Neuronal stem cell (in vitro differentiated cells): Measurements from ENCODE around the gene UPP1.

Experiments used
- DNase-seq: peaks from one replicate; pipeline ENCODE4 v3.0.0-alpha.2; 2013; ENCODE audit warnings: low spot score
- H2AFZ ChIP-seq: one replicate; pipeline ENCODE4 v1.6.1; 2013; ENCODE audit warnings: mild to moderate bottlenecking, low read length, inconsistent platforms
- H2AK5ac ChIP-seq: 2 replicates; pipeline ENCODE4 v1.6.1; 2013; ENCODE audit warnings: low read depth, mild to moderate bottlenecking, inconsistent platforms, low read length, moderate library complexity, mixed read lengths
- H2BK120ac ChIP-seq: 2 replicates; pipeline ENCODE4 v1.6.1; 2013; ENCODE audit warnings: low read depth, mild to moderate bottlenecking, inconsistent platforms, low read length, moderate library complexity, mixed read lengths
- H2BK12ac ChIP-seq: one replicate; pipeline ENCODE4 v1.6.1; 2013; ENCODE audit warnings: low read length, inconsistent platforms
- H2BK15ac ChIP-seq: 2 replicates; pipeline ENCODE4 v1.6.1; 2013; ENCODE audit warnings: mild to moderate bottlenecking, low read length, inconsistent platforms, mixed read lengths
- H2BK5ac ChIP-seq: one replicate; pipeline ENCODE4 v1.6.1; 2013; ENCODE audit warnings: inconsistent platforms, mild to moderate bottlenecking, low read length, moderate library complexity
- H3K14ac ChIP-seq: one replicate; pipeline ENCODE4 v1.6.1; 2013; ENCODE audit warnings: low read length, inconsistent platforms
- H3K18ac ChIP-seq: 2 replicates; pipeline ENCODE4 v1.6.1; 2013; ENCODE audit warnings: low read length, inconsistent platforms
- H3K23ac ChIP-seq: 2 replicates; pipeline ENCODE4 v1.6.1; 2013; ENCODE audit warnings: low read depth, mild to moderate bottlenecking, mixed read lengths, low read length, inconsistent platforms; ENCODE audit not compliant: poor library complexity
- H3K27ac ChIP-seq: replicated peaks from 3 replicates; pipeline ENCODE4 v1.5.1; 2013; ENCODE audit warnings: low read length, inconsistent platforms
- H3K27me3 ChIP-seq, 3 experiments: 2 replicates each; pipeline ENCODE4 v1.6.1; 2013; ENCODE audit warnings: low read length in 3 of 3, mild to moderate bottlenecking in 2 of 3, inconsistent platforms in 1 of 3, low read depth in 1 of 3, mixed read lengths in 1 of 3, moderate library complexity in 1 of 3; ENCODE audit not compliant: control insufficient read depth in 3 of 3, insufficient read depth in 3 of 3
- H3K36me3 ChIP-seq, 2 donors: replicated peaks in 1 of 2; 2 replicates each; pipeline ENCODE4 v1.6.1; 2013; ENCODE audit warnings: low read length in 2 of 2; ENCODE audit not compliant: control insufficient read depth in 2 of 2, insufficient read depth in 2 of 2
- H3K4ac ChIP-seq: 2 replicates; pipeline ENCODE4 v1.6.1; 2013; ENCODE audit warnings: inconsistent platforms, mild to moderate bottlenecking, low read length, moderate library complexity
- H3K4me1 ChIP-seq, 2 donors: 1 replicate in 1 of 2; 2 replicates in 1 of 2; pipeline ENCODE4 v1.6.1; 2013; ENCODE audit warnings: low read length in 2 of 2, low read depth in 1 of 2; ENCODE audit not compliant: control insufficient read depth in 2 of 2, insufficient read depth in 1 of 2
- H3K4me2 ChIP-seq: one replicate; pipeline ENCODE4 v1.6.1; 2013; ENCODE audit warnings: mild to moderate bottlenecking, low read length, inconsistent platforms; ENCODE audit not compliant: insufficient read depth, poor library complexity, severe bottlenecking
- H3K4me3 ChIP-seq, 2 donors: 2 replicates each; pipeline ENCODE4 v1.5.1; 2013; ENCODE audit warnings: low read length in 2 of 2, mild to moderate bottlenecking in 2 of 2, inconsistent platforms in 1 of 2, moderate library complexity in 1 of 2
- H3K79me1 ChIP-seq: one replicate; pipeline ENCODE4 v1.6.1; 2013; ENCODE audit warnings: low read depth, mild to moderate bottlenecking, inconsistent platforms, low read length, moderate library complexity
- H3K9ac ChIP-seq: one replicate; pipeline ENCODE4 v1.6.1; 2013; ENCODE audit warnings: mild to moderate bottlenecking, low read depth, low read length, inconsistent platforms; ENCODE audit not compliant: poor library complexity
- H3K9me3 ChIP-seq, 2 donors: replicated peaks in 1 of 2; 2 replicates each; pipeline versions ENCODE3 to v1.6.1; 2013; ENCODE audit warnings: low read length in 2 of 2, mild to moderate bottlenecking in 2 of 2, inconsistent platforms in 1 of 2, low read depth in 1 of 2, mixed read lengths in 1 of 2, moderate library complexity in 1 of 2; ENCODE audit not compliant: control insufficient read depth in 2 of 2, insufficient read depth in 1 of 2
- H4K8ac ChIP-seq: one replicate; pipeline ENCODE4 v1.6.1; 2013; ENCODE audit warnings: low read depth, mild to moderate bottlenecking, inconsistent platforms, low read length, moderate library complexity
- H4K91ac ChIP-seq: one replicate; pipeline ENCODE4 v1.6.1; 2013; ENCODE audit warnings: low read length, low read depth, mild to moderate bottlenecking, inconsistent platforms; ENCODE audit not compliant: poor library complexity
- WGBS, 2 donors: extraction: QIAGEN DNeasy Blood & Tissue Kit; methylation state at CpG; one replicate each; pipeline ENCODE4 v1.1.7; 2013; ENCODE audit warnings: missing lambda C conversion rate in 2 of 2, mixed read lengths in 1 of 2; ENCODE audit not compliant: insufficient read length in 2 of 2, insufficient replicate concordance in 1 of 2; ENCODE audit errors: extremely low coverage in 2 of 2; 5-methylcytosine and 5-hydroxymethylcytosine counted together

UPP1 gene

DNA sequence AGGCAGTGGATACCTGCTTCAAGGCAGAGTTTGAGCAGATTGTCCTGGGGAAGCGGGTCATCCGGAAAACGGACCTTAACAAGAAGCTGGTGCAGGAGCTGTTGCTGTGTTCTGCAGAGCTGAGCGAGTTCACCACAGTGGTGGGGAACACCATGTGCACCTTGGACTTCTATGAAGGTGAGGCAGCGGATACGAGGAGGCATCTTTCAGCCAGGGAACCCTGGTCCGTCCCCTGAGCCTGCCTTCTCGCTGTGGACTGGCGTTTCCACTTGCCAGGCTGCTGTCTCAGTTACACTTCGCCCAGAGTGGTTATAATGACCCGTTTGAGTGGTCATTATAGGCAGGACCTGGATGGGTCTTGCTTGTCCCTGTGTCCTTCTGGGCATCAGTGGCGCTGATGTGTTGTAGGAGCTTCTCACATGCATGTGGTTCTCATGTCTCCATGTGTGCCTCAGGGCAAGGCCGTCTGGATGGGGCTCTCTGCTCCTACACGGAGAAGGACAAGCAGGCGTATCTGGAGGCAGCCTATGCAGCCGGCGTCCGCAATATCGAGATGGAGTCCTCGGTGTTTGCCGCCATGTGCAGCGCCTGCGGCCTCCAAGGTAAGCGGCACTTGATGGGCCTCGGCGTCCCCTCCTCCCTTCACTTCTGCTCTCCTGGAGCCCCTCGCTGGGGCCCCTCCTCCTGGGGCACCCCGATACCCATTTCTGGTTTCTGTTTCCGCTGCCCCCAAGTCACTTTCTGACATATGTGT, 18.0 kb downstream of the UPP1 start:
- no peak for DNase-seq
- Histone ChIP-seq H4K91ac (no peak overlapping the region), H2BK120ac (no peak overlapping the region), H4K8ac (no peak overlapping the region), H3K9me3 (no peaks in the 10 kb centered on the region), H2BK5ac (no peak overlapping the region), H2AK5ac (no peak overlapping the region), H3K4me1 (no peaks in the 10 kb centered on the region), H3K27me3 (no peaks in the 10 kb centered on the region), H3K27ac (no peak overlapping the region), H3K4me3 (no peak overlapping the region), H2AFZ (no peak overlapping the region), H2BK15ac (no peak overlapping the region), H3K36me3 (peaks cover 32 to 67% of the 10 kb centered on the region in 2 donors), H2BK12ac (no peak overlapping the region), H3K18ac (no peak overlapping the region), H3K23ac (no peak overlapping the region), H3K4ac (no peak overlapping the region), H3K79me1 (no peaks in the 10 kb centered on the region), H3K9ac (no peak overlapping the region), H3K4me2 (no peak overlapping the region), H3K14ac (no peak overlapping the region)
- WGBS, 2 donors: no CpG with 5 or more reads among the region's 29 CpGs

DNA sequence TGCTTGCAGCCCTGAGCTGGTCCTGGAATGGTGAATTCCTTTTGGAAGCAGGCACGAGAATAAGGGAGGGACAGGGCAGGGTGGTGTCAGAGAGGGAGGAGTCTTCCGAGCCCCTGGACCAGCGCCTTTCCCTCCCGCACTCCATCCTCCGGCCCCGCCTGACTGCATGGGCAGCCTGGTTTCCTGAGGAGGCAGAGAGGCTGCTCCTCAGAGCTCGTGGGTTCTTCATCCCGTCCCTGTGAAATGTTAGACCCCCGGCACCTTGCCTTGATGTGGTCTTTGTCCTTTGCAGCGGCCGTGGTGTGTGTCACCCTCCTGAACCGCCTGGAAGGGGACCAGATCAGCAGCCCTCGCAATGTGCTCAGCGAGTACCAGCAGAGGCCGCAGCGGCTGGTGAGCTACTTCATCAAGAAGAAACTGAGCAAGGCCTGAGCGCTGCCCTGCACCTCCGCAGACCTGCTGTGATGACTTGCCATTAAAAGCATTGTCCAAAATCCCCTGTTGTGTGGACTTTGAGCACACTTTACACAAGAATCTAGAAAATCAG, 18.9 kb downstream of the UPP1 start:
- no peak overlapping the region for H2BK15ac ChIP-seq
- H3K27me3 ChIP-seq: no peaks in the 10 kb centered on the region
- H3K23ac ChIP-seq: peak overlapping the region; percentile 29
- no peak overlapping the region for H3K4ac ChIP-seq
- H2AK5ac ChIP-seq: no peak overlapping the region
- H3K79me1 ChIP-seq: no peaks in the 10 kb centered on the region
- peaks cover 23 to 58% of the 10 kb centered on the region in 2 donors for H3K36me3 ChIP-seq
- H3K9ac ChIP-seq: no peak overlapping the region
- no peak overlapping the region for H3K4me2 ChIP-seq
- no CpG with 5 or more reads among the region's 18 CpGs for WGBS, 2 donors
- H3K4me3 ChIP-seq: no peak overlapping the region
- no peak overlapping the region for H3K14ac ChIP-seq
- H3K18ac ChIP-seq: no peak overlapping the region
- DNase-seq: no peak
- no peak overlapping the region for H4K91ac ChIP-seq
- H2AFZ ChIP-seq: no peak overlapping the region
- H2BK5ac ChIP-seq: no peak overlapping the region
- H3K9me3 ChIP-seq: no peaks in the 10 kb centered on the region
- no peak overlapping the region for H3K27ac ChIP-seq
- no peak overlapping the region for H2BK12ac ChIP-seq
- H3K4me1 ChIP-seq: no peaks in the 10 kb centered on the region
- H4K8ac ChIP-seq: no peak overlapping the region
- no peak overlapping the region for H2BK120ac ChIP-seq

- no peak overlapping the region for H2AK5ac ChIP-seq
- no CpG with 5 or more reads among the region's 5 CpGs for WGBS, 2 donors
- no peak overlapping the region for H3K23ac ChIP-seq
- H4K91ac ChIP-seq: no peak overlapping the region
- H2BK15ac ChIP-seq: no peak overlapping the region
- no peaks in the 10 kb centered on the region for H3K4me1 ChIP-seq
- H2AFZ ChIP-seq: no peak overlapping the region
- no peak overlapping the region for H4K8ac ChIP-seq
- H3K9ac ChIP-seq: no peak overlapping the region
- H2BK120ac ChIP-seq: no peak overlapping the region
- H3K36me3 ChIP-seq: peaks cover 20 to 49% of the 10 kb centered on the region in 2 donors
- DNase-seq: no peak
- H2BK12ac ChIP-seq: no peak overlapping the region
- H3K9me3 ChIP-seq: no peaks in the 10 kb centered on the region
- H3K4ac ChIP-seq: no peak overlapping the region
- H3K18ac ChIP-seq: no peak overlapping the region
- no peak overlapping the region for H3K14ac ChIP-seq
- no peak overlapping the region for H3K27ac ChIP-seq
- H3K79me1 ChIP-seq: no peaks in the 10 kb centered on the region
- no peak overlapping the region for H3K4me3 ChIP-seq
- no peak overlapping the region for H3K4me2 ChIP-seq
- H3K27me3 ChIP-seq: no peaks in the 10 kb centered on the region
- no peak overlapping the region for H2BK5ac ChIP-seq
These were observed 20.1 kb downstream of the UPP1 start for GRCh38 chr7:48108959-48109847.
